Endothelial cell of umbilical vein (primary cell): ENCODE results near the gene UBAC1.

Source experiments
- POLR2A ChIP-seq: IDR thresholded peaks from 2 replicates; pipeline ENCODE4 v1.6.1; 2012; ENCODE audit warnings: low read depth, mild to moderate bottlenecking, control low read depth, low read length
- TF ChIP-seq, protein P1 (sequence below), 2 donors: IDR thresholded peaks; 1 replicate in 1 of 2; 2 replicates in 1 of 2; pipeline ENCODE4 v1.5.1; 2011; ENCODE audit warnings: low read length in 2 of 2, mild to moderate bottlenecking in 2 of 2, moderate library complexity in 2 of 2, control low read depth in 1 of 2, inconsistent platforms in 1 of 2, low read depth in 1 of 2; ENCODE audit not compliant: insufficient read depth in 1 of 2; ENCODE audit errors: extremely low read depth in 1 of 2

DNA sequence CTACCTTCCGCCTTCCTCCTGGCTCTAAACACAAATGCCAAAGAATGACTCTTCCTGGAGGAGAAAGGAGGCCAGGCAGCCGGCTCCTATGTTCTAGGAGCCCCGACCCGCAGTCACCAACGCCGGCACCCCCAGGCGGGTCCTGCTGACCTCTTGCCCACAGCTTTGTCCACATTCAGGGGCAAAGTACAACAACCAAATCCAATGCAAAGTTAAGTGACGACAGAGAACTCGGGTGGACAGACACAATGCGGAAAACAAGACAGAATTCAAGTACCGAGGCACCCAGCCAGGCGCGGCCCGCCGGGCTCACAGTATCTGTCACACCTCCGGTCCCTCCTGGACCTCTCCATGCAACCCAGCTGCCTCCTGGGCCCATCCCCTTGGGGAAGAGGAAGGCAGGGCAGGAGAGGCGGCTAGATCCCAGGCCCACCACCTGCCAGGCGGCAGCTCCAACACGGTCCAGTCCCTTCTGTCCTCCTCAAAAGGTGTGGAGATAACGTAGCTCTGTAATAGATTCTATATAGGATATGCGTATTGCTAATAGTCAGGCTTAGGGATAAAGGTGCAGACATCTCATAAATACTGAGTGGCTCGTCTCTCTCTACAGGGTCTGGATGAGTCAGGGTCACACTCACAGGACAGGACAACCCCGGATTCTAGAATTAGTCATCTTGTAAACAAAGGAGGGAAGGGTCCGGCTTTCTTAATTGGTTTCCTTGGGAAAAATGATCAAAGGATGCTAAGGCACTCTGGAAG is 46.9 kb upstream of the UBAC1 start:
- TF ChIP-seq, protein P1, sequence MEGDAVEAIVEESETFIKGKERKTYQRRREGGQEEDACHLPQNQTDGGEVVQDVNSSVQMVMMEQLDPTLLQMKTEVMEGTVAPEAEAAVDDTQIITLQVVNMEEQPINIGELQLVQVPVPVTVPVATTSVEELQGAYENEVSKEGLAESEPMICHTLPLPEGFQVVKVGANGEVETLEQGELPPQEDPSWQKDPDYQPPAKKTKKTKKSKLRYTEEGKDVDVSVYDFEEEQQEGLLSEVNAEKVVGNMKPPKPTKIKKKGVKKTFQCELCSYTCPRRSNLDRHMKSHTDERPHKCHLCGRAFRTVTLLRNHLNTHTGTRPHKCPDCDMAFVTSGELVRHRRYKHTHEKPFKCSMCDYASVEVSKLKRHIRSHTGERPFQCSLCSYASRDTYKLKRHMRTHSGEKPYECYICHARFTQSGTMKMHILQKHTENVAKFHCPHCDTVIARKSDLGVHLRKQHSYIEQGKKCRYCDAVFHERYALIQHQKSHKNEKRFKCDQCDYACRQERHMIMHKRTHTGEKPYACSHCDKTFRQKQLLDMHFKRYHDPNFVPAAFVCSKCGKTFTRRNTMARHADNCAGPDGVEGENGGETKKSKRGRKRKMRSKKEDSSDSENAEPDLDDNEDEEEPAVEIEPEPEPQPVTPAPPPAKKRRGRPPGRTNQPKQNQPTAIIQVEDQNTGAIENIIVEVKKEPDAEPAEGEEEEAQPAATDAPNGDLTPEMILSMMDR (IDR thresholded peaks at IDR 0.05; ENCODE audit: extremely low read depth in 1 of 2, insufficient read depth in 1 of 2, low read depth in 1 of 2, low read length in 2 of 2): no peak
- no peak for TF ChIP-seq POLR2A
